HG03378 (cell line): ENCODE measurements around the gene MACO1.
"Not testable (repeated sequence)": the region's sequence is repeated elsewhere in the genome, so short reads cannot be mapped to it uniquely, and the experiment has no call there.

ENCODE experiments used
- ATAC-seq: cut with Tn5 transposase; IDR thresholded peaks from one replicate; pipeline ENCODE4 v1.9.1; 2021; ENCODE audit warnings: mild to moderate bottlenecking, moderate library complexity; ENCODE audit not compliant: unreplicated experiment

The MACO1 gene

GRCh38 chr1:25484533-25484932, 53.8 kb downstream of the MACO1 start:
- no peak for ATAC-seq

- ATAC-seq: no peak
These were observed 55.1 kb downstream of the MACO1 start for GRCh38 chr1:25485536-25486411.

- ATAC-seq: no peak
These were observed 55.9 kb downstream of the MACO1 start for GRCh38 chr1:25486602-25487001.

- no peak for ATAC-seq
These were observed 56.9 kb downstream of the MACO1 start for GRCh38 chr1:25487628-25488027.

- no peak for ATAC-seq
These were observed 61.6 kb downstream of the MACO1 start for GRCh38 chr1:25492323-25492722.

- no peak for ATAC-seq
These were observed 64.3 kb downstream of the MACO1 start for GRCh38 chr1:25494952-25495351.

- no peak for ATAC-seq
These were observed 70.0 kb downstream of the MACO1 start for GRCh38 chr1:25500694-25501093.

GRCh38 chr1:25501235-25502058, 70.8 kb downstream of the MACO1 start:
- no peak for ATAC-seq

GRCh38 chr1:25502957-25503356, 72.3 kb downstream of the MACO1 start:
- no peak for ATAC-seq

- no peak for ATAC-seq
These were observed 73.1 kb downstream of the MACO1 start for GRCh38 chr1:25503551-25504426.

GRCh38 chr1:25504706-25505595, 74.3 kb downstream of the MACO1 start:
- no peak for ATAC-seq

- no peak for ATAC-seq
These were observed 75.1 kb downstream of the MACO1 start for GRCh38 chr1:25505656-25506385.

- not testable (repeated sequence) for ATAC-seq
These were observed 76.1 kb downstream of the MACO1 start for GRCh38 chr1:25506566-25507463.

- no peak for ATAC-seq
These were observed 83.0 kb downstream of the MACO1 start for GRCh38 chr1:25513666-25514065.

- ATAC-seq: no peak
These were observed 84.3 kb downstream of the MACO1 start for GRCh38 chr1:25515033-25515432.

- no peak for ATAC-seq
These were observed 86.0 kb downstream of the MACO1 start for GRCh38 chr1:25516686-25517085.

- no peak for ATAC-seq
These were observed 87.0 kb downstream of the MACO1 start for GRCh38 chr1:25517476-25518394.
